Epithelial cell of proximal tubule (primary cell): Measurements from ENCODE around the gene DENND1A. TPM values are rescaled to one million over a fixed set of nuclear protein-coding genes. Genes with fewer than 3 reads are reported as not detected.
A peak's percentile ranks its signal among the peaks of the same experiment; 100 is the strongest.

Experiments used
- DNase-seq: peaks from one replicate; pipeline ENCODE4 v3.0.0-alpha.2; 2011; ENCODE audit warnings: low read depth
- H3K4me3 ChIP-seq: 2 replicates; pipeline ENCODE4 v1.5.1; 2011; ENCODE audit warnings: low read depth, mild to moderate bottlenecking, low read length
- total RNA-seq: library from RNA; depleted of rRNA; stranded (reverse); fragments of >200 nt; gene quantifications from 2 replicates; pipeline ENCODE4 v1.2.3, GENCODE V29; 2015
- TF ChIP-seq, protein P1 (sequence below): conservative IDR thresholded peaks from 2 replicates; pipeline ENCODE4 v1.5.1; 2012; ENCODE audit warnings: low read depth, mild to moderate bottlenecking, low read length

The DENND1A gene
- total RNA-seq, 1 donor from 2014 or later: 26.6 TPM

GRCh38 chr9:123846966-123847365 lies 83.0 kb downstream of the DENND1A start:
- H3K4me3 ChIP-seq: no peak overlapping the region
- DNase-seq: no peak
- TF ChIP-seq, protein P1, sequence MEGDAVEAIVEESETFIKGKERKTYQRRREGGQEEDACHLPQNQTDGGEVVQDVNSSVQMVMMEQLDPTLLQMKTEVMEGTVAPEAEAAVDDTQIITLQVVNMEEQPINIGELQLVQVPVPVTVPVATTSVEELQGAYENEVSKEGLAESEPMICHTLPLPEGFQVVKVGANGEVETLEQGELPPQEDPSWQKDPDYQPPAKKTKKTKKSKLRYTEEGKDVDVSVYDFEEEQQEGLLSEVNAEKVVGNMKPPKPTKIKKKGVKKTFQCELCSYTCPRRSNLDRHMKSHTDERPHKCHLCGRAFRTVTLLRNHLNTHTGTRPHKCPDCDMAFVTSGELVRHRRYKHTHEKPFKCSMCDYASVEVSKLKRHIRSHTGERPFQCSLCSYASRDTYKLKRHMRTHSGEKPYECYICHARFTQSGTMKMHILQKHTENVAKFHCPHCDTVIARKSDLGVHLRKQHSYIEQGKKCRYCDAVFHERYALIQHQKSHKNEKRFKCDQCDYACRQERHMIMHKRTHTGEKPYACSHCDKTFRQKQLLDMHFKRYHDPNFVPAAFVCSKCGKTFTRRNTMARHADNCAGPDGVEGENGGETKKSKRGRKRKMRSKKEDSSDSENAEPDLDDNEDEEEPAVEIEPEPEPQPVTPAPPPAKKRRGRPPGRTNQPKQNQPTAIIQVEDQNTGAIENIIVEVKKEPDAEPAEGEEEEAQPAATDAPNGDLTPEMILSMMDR: no peak

DNA sequence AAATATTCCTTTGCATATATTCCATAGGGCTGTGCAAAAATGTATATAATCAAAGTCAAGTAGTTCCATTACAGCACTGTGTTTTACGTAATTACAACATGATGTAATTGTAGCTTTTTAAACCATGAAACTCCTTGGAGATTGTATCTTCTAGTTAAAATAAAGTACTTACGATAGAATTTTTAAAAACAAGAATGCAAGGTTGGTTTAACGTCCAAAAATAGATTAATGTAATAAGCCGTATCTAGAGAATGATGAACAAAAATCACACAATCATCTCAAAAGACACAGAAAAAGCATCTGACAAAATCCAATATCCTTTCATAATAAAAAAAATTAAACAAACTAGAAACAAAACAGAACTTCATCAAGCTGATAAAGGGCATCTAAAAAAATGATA lies 86.2 kb downstream of the DENND1A start:
- DNase-seq: no peak
- H3K4me3 ChIP-seq: no peak overlapping the region
- TF ChIP-seq, protein P1: no peak

DNA sequence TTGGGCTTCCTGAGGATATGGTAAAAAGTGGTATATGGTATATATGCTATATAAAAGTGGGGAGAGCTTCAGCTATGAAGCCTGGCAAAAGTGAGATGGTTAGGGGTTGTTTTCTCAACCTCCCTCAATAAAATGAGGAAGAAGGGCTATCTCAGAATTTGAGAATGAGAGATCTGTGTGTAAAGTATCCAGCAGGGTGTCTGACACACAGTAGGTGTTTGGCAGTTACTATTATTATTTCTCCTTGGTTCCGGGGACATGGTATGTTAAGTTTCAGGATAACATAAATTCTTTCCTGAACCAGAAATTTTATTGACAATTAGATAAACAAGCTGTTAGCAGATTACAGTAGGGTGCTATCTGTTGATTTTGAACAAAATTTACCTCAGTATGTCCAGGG lies 94.1 kb downstream of the DENND1A start:
- DNase-seq: no peak
- TF ChIP-seq, protein P1: no peak
- H3K4me3 ChIP-seq: no peak overlapping the region

- DNase-seq: no peak
These were observed 94.9 kb downstream of the DENND1A start for GRCh38 chr9:123834889-123835562.

GRCh38 chr9:123834218-123834888 lies 95.6 kb downstream of the DENND1A start:
- DNase-seq: no peak
- TF ChIP-seq, protein P1: no peak
- H3K4me3 ChIP-seq: no peak overlapping the region

More at GRCh38 chr9:123834889-123835562, 94.9 kb downstream of the DENND1A start:
- peak overlapping the region; percentile 3 for H3K4me3 ChIP-seq
- TF ChIP-seq, protein P1: no peak

DNA sequence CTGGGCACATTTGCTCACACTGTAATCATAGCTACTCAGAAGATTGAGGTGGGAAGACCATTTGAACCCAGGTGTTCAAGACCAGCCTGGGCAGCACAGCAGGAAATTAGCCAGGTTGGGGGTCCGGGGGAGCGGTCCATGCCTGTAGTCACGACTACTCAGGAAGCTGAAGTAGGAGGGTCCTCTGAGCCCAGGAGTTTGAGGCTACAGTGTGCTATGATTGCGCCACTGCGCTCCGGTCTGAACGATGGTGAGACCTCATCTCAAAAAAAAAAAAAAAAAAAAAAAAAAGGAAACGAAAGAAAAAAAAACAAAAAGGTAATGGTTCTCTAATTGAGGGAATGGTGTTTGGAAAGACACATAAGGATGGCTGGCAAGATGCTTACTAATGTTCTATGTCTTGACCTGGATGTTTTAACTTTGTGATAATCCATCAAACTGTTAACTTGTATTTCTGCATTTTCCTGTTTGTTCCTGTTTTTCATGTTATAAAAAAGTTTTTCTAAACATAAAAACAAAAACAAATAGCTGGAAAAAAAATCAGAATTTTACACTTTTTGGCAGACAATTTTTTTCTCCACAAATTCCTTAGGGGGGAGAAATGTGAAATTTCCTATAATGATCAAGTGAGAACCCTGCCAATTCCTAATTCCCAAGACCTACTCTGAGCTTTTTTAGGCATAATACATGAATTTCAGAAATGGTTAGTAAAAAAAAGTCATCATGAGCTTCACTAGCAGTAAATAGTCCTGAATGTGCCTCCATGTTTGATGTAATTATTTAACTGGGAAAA lies 96.9 kb downstream of the DENND1A start:
- H3K4me3 ChIP-seq: no peak overlapping the region
- TF ChIP-seq, protein P1: no peak
- DNase-seq: no peak
